K562 (cell line): ENCODE measurements around the gene GPS2. TPM values are rescaled to one million over a fixed set of nuclear protein-coding genes. Genes with fewer than 3 reads are reported as not detected.

ENCODE experiments used
- ATAC-seq: fragments of 200-7000 bp; cut with Tn5 transposase; 3 replicates; pipeline ENCODE4 v1.9.1; 2020; ENCODE audit warnings: moderate library complexity
- BruUV-seq: library from RNA; stranded (reverse); fragments of 400-500 nt; replicated peaks from 2 replicates; lab custom pipeline; 2021; lab: Mats Ljungman, UMichigan
- CTCF ChIA-PET: fragments of 300-600 bp; formaldehyde crosslinking; extraction: SDS; loops from one replicate; lab custom pipeline; 2021; ENCODE audit warnings: low intra/inter-chr PET ratio; lab: Yijun Ruan, JAX
- POLR2A ChIA-PET: fragments of 300-600, 350-650 bp; sonication (Branson Sonifier 250); formaldehyde crosslinking; extraction: SDS; loops from one replicate; lab custom pipeline; 2021; ENCODE audit warnings: antibody characterized with exemption, inconsistent platforms; lab: Yijun Ruan, JAX
- DNase-seq, 4 experiments: peaks; one replicate each; pipeline versions ENCODE4 v3.0.0 to v3.0.0-alpha.2; 2011 to 2018; ENCODE audit warnings: low spot score in 3 of 4, mixed read lengths in 3 of 4; ENCODE audit errors: extremely low read depth in 1 of 4
- FAIRE-seq: peaks from 2 replicates; lab custom pipeline; 2011; peaks lifted over from hg19 to GRCh38; lab: Jason Lieb, UNC
- H2AFZ ChIP-seq: 2 replicates; pipeline ENCODE4 v1.6.0; 2011; ENCODE audit warnings: low read depth, low read length, control low read depth, inconsistent platforms
- H3K27ac ChIP-seq: fragments of 200-600 bp; 3 replicates; pipeline ENCODE4 v1.8.0; 2011; ENCODE audit warnings: low read depth, mild to moderate bottlenecking, control low read depth, inconsistent platforms, low read length, moderate library complexity, mixed read lengths; ENCODE audit errors: extremely low read depth
- H3K27me3 ChIP-seq, 2 experiments: fragments of 300-600 bp in 1 of 2; 2 replicates in 1 of 2; 3 replicates in 1 of 2; pipeline versions ENCODE4 v1.6.0 to v1.8.0; 2011; ENCODE audit warnings: inconsistent platforms in 2 of 2, low read length in 2 of 2, mild to moderate bottlenecking in 1 of 2, mixed read lengths in 1 of 2, moderate library complexity in 1 of 2; ENCODE audit not compliant: control insufficient read depth in 2 of 2, insufficient read depth in 2 of 2
- H3K36me3 ChIP-seq: fragments of 300-600 bp; 3 replicates; pipeline ENCODE4 v1.8.0; 2011; ENCODE audit warnings: mild to moderate bottlenecking, low read length, inconsistent platforms; ENCODE audit not compliant: control insufficient read depth, insufficient read depth
- H3K4me1 ChIP-seq, 2 experiments: fragments of 200-600 bp in 1 of 2; replicated peaks in 1 of 2; 2 replicates in 1 of 2; 3 replicates in 1 of 2; pipeline versions ENCODE4 v1.5.1 to v1.8.0; 2011; ENCODE audit warnings: inconsistent platforms in 2 of 2, low read length in 2 of 2, mild to moderate bottlenecking in 1 of 2, mixed read lengths in 1 of 2, moderate library complexity in 1 of 2; ENCODE audit not compliant: control insufficient read depth in 2 of 2, insufficient read depth in 2 of 2
- H3K4me2 ChIP-seq: 2 replicates; pipeline ENCODE4 v1.6.1; 2011; ENCODE audit warnings: low read length, control low read depth, inconsistent platforms, mixed read lengths; ENCODE audit not compliant: insufficient read depth
- H3K4me3 ChIP-seq: fragments of 200-600 bp; sonication (generic), shearing (Covaris generic); 2 replicates; pipeline ENCODE4 v1.5.1; 2016; ENCODE audit warnings: control low read depth, inconsistent platforms
- H3K79me2 ChIP-seq: fragments of 200-600 bp; 3 replicates; pipeline ENCODE4 v1.8.0; 2011; ENCODE audit warnings: low read length, inconsistent platforms; ENCODE audit not compliant: control insufficient read depth, insufficient read depth
- H3K9ac ChIP-seq, 2 experiments: 2 replicates each; pipeline versions ENCODE4 v1.6.0 to v1.6.1; 2011; ENCODE audit warnings: low read depth in 2 of 2, low read length in 2 of 2, control low read depth in 1 of 2, inconsistent platforms in 1 of 2, mild to moderate bottlenecking in 1 of 2, mixed read lengths in 1 of 2; ENCODE audit not compliant: insufficient read depth in 1 of 2
- H3K9me1 ChIP-seq: one replicate; pipeline ENCODE4 v1.6.0; 2011; ENCODE audit warnings: inconsistent platforms, mild to moderate bottlenecking, low read length, moderate library complexity; ENCODE audit not compliant: control insufficient read depth, insufficient read depth
- H3K9me3 ChIP-seq: replicated peaks from 2 replicates; pipeline ENCODE4 v1.5.1; 2011; ENCODE audit warnings: low read depth, low read length, inconsistent platforms; ENCODE audit not compliant: control insufficient read depth, insufficient read depth
- H4K20me1 ChIP-seq: replicated peaks from 2 replicates; pipeline ENCODE4 v1.6.1; 2011; ENCODE audit warnings: low read length, inconsistent platforms, mixed read lengths; ENCODE audit not compliant: control insufficient read depth, insufficient read depth
- ATF6 ChIP-seq: sonication (generic); formaldehyde crosslinking; IDR thresholded peaks from 2 replicates; pipeline ENCODE4 v1.4.0; 2020; ENCODE audit warnings: mild to moderate bottlenecking, missing genetic modification reagents
- JUNB ChIP-seq: fragments of 450-650 bp; formaldehyde crosslinking; conservative IDR thresholded peaks from 2 replicates; pipeline ENCODE4 v1.4.0; 2020; ENCODE audit warnings: mild to moderate bottlenecking
- PTTG1 ChIP-seq: fragments of 450-650 bp; IDR thresholded peaks from 2 replicates; pipeline ENCODE4 v1.6.1; 2016; ENCODE audit warnings: low read depth, mild to moderate bottlenecking, missing genetic modification characterization, missing compliant biosample characterization
- RCOR1 ChIP-seq, 2 experiments: IDR thresholded peaks; 2 replicates each; pipeline ENCODE4 v1.6.1; 2012; ENCODE audit warnings: low read depth in 2 of 2, low read length in 2 of 2, borderline replicate concordance in 1 of 2, improper control_type of control experiment in 1 of 2
- SMARCA4 ChIP-seq: fragments of 450-650 bp; IDR thresholded peaks from 2 replicates; pipeline ENCODE4 v1.6.1; 2016
- ZFP1 ChIP-seq: fragments of 450-650 bp; formaldehyde crosslinking; IDR thresholded peaks from 2 replicates; pipeline ENCODE4 v1.4.0; 2020; ENCODE audit warnings: mild to moderate bottlenecking, mixed read lengths
- WGBS: fragments of 100-300 bp; shearing (Covaris generic); methylation state at CpG from one replicate; pipeline ENCODE4 v1.1.6; 2016; ENCODE audit warnings: low coverage, mixed read lengths; ENCODE audit not compliant: insufficient coverage; ENCODE audit errors: missing lambda C conversion rate; 5-methylcytosine and 5-hydroxymethylcytosine counted together
- in situ Hi-C: fragments of 300-500 bp; cut with MboI; formaldehyde crosslinking; loops from 4 replicates; pipeline ENCODE4 v1.15.0; 2018; ENCODE audit warnings: inconsistent platforms, mixed read lengths
- intact Hi-C: fragments of 100-400 bp; cut with micrococcal nuclease; formaldehyde crosslinking; loops from 2 replicates; pipeline ENCODE4 v1.14.2; 2022
- polyA plus RNA-seq, 8 experiments: library from polyadenylated mRNA; depleted of rRNA in 4 of 8; stranded (reverse) in 5 of 8; unstranded in 3 of 8; fragments of >200 nt; fragmentation: Nextera tagmentation in 2 of 8; fragmentation: Illumina TruSeq in 1 of 8; extraction: Ambion mirVana in 2 of 8; extraction: Trizol in 1 of 8; gene quantifications; 2 replicates each; pipeline versions ENCODE4 v1.2.1 to v1.2.3, GENCODE V29; 2011 to 2014; ENCODE audit warnings: inconsistent platforms in 1 of 8, missing spikeins in 1 of 8
- total RNA-seq, 7 experiments: library from RNA; depleted of rRNA in 6 of 7; stranded (reverse); fragments of >200 nt in 6 of 7; fragmentation: Illumina TruSeq in 2 of 7; extraction: Trizol in 2 of 7; gene quantifications; 2 replicates each; pipeline versions ENCODE4 v1.2.1 to v1.2.3, GENCODE V29; 2011 to 2021; ENCODE audit warnings: low replicate concordance in 1 of 7
- TF ChIP-seq, protein P1 (sequence below): fragments of 450-650 bp; IDR thresholded peaks from 2 replicates; pipeline ENCODE4 v1.6.1; 2017; ENCODE audit warnings: mild to moderate bottlenecking, moderate library complexity

The GPS2 gene
- total and polyA plus RNA-seq, 9 of the 15 experiments (the other 6 are each of a cell fraction or from before 2014, with no cell fraction given), result 18.3 to 75.7 (median 37.0) TPM

DNA sequence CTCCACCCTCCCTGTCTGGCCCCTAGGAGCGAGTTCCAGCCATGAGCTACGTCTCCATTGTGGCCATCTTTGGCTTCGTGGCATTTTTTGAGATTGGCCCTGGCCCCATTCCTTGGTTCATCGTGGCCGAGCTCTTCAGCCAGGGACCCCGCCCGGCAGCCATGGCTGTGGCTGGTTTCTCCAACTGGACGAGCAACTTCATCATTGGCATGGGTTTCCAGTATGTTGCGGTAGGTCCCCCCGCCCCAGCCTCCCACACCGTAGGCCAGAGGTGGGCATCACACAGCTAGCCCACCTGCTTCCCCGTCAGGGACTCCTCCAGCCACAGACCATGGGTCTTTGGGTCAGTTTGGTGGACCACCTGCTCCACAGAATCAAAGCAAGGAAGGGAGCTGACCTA is 29.5 kb downstream of the GPS2 start:
- no TSS peak for BruUV-seq
- no peak overlapping the region for H2AFZ ChIP-seq
- TF ChIP-seq JUNB (CRISPR knock-in tag) (no peak), ATF6 (CRISPR knock-in tag) (no peak), SMARCA4 (no peak), PTTG1 (tag) (no peak), RCOR1 (IDR thresholded peaks at IDR 0.05; ENCODE audit: borderline replicate concordance in 1 of 2, low read depth in 2 of 2, low read length in 2 of 2) (no peak), ZFP1 (no peak)
- TF ChIP-seq, protein P1, sequence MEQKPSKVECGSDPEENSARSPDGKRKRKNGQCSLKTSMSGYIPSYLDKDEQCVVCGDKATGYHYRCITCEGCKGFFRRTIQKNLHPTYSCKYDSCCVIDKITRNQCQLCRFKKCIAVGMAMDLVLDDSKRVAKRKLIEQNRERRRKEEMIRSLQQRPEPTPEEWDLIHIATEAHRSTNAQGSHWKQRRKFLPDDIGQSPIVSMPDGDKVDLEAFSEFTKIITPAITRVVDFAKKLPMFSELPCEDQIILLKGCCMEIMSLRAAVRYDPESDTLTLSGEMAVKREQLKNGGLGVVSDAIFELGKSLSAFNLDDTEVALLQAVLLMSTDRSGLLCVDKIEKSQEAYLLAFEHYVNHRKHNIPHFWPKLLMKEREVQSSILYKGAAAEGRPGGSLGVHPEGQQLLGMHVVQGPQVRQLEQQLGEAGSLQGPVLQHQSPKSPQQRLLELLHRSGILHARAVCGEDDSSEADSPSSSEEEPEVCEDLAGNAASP, result no peak
- ATAC-seq (no peak), FAIRE-seq (no peak), DNase-seq (no peak)
- 0 out of 3 replicates have a peak, but pooled peaks cover 3% of the 10 kb centered on the region for H3K36me3 ChIP-seq
- H3K9ac ChIP-seq, result no peak overlapping the region
- H3K27ac ChIP-seq, result no peak overlapping the region
- H3K4me3 ChIP-seq, result no peak overlapping the region
- H3K9me3 ChIP-seq, result no peaks in the 10 kb centered on the region
- intact Hi-C loops (no loop called here), in situ Hi-C loops (no loop called here)
- no peaks in the 10 kb centered on the region for H3K27me3 ChIP-seq
- no peaks in the 10 kb centered on the region for H3K9me1 ChIP-seq
- ChIA-PET CTCF (no interaction called here), POLR2A (interaction anchor here (0.6 to 1.8 kb wide), 4 partner anchors 11 to 295 kb away, joined by 3 to 13 read pairs (median 5); no protein-coding TSS in a partner anchor)
- no peaks in the 10 kb centered on the region; the same call in 1 of the 2 replicates for H4K20me1 ChIP-seq
- 78% methylated on average over 11 of the region's 12 CpGs for WGBS
- no peaks in the 10 kb centered on the region; the same call in 2 of the 3 replicates for H3K79me2 ChIP-seq
- H3K4me2 ChIP-seq, result no peak overlapping the region
- peaks cover 15 to 48% of the 10 kb centered on the region in 2 experiments; a peak in 4 of 5 replicates for H3K4me1 ChIP-seq
